Kidney epithelial cell (primary cell): Measurements from ENCODE around the gene LDHAL6B. TPM values are rescaled to one million over a fixed set of nuclear protein-coding genes. Genes with fewer than 3 reads are reported as not detected.

Source experiments
- DNase-seq: peaks from one replicate; pipeline ENCODE4 v3.0.0-alpha.2; 2010; ENCODE audit warnings: low read depth
- H3K27me3 ChIP-seq: 2 replicates; pipeline ENCODE4 v1.6.0; 2011; ENCODE audit warnings: low read length; ENCODE audit not compliant: control insufficient read depth, insufficient read depth
- H3K36me3 ChIP-seq: 2 replicates; pipeline ENCODE4 v1.5.1; 2011; ENCODE audit warnings: low read length; ENCODE audit not compliant: control insufficient read depth, insufficient read depth
- H3K4me3 ChIP-seq: 2 replicates; pipeline ENCODE4 v1.5.1; 2011; ENCODE audit warnings: low read depth, mild to moderate bottlenecking, control low read depth, low read length
- total RNA-seq: library from RNA; depleted of rRNA; stranded (reverse); fragments of >200 nt; gene quantifications from 2 replicates; pipeline ENCODE4 v1.2.3, GENCODE V29; 2015
- TF ChIP-seq, protein P1 (sequence below): IDR thresholded peaks from 2 replicates; pipeline ENCODE4 v1.5.1; 2011; ENCODE audit warnings: mild to moderate bottlenecking, moderate library complexity, low read length, control low read depth, inconsistent platforms; ENCODE audit not compliant: insufficient read depth, poor library complexity, severe bottlenecking

The LDHAL6B gene
- total RNA-seq, 1 donor from 2014 or later = not detected

DNA sequence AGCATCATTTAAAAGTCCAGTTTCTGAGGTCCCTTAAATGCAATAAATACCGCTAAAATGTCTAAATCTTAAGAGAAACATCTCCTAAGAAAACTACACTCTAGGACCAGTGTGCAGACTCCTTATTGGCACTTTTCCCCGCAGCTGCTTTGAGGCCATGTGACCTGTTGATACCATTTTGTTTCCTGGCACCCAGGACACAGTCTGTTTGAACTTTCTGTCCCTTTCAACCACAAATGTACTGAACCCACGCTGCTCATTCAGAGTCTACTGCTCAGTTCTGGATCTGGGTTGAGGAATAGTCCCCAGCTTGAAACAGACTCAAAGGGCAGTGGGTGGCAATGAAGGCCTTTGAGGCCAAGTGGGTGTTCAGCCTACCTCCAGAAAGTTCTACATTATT, 17.1 kb downstream of the LDHAL6B start:
- Histone ChIP-seq H3K27me3 (no peaks in the 10 kb centered on the region), H3K4me3 (no peak overlapping the region), H3K36me3 (no peaks in the 10 kb centered on the region)
- TF ChIP-seq, protein P1, sequence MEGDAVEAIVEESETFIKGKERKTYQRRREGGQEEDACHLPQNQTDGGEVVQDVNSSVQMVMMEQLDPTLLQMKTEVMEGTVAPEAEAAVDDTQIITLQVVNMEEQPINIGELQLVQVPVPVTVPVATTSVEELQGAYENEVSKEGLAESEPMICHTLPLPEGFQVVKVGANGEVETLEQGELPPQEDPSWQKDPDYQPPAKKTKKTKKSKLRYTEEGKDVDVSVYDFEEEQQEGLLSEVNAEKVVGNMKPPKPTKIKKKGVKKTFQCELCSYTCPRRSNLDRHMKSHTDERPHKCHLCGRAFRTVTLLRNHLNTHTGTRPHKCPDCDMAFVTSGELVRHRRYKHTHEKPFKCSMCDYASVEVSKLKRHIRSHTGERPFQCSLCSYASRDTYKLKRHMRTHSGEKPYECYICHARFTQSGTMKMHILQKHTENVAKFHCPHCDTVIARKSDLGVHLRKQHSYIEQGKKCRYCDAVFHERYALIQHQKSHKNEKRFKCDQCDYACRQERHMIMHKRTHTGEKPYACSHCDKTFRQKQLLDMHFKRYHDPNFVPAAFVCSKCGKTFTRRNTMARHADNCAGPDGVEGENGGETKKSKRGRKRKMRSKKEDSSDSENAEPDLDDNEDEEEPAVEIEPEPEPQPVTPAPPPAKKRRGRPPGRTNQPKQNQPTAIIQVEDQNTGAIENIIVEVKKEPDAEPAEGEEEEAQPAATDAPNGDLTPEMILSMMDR = no peak
- no peak for DNase-seq

- no peaks in the 10 kb centered on the region for H3K36me3 ChIP-seq
- DNase-seq = no peak
- TF ChIP-seq, protein P1 = no peak
These were observed 17.8 kb downstream of the LDHAL6B start for GRCh38 chr15:59224474-59224873.

DNA sequence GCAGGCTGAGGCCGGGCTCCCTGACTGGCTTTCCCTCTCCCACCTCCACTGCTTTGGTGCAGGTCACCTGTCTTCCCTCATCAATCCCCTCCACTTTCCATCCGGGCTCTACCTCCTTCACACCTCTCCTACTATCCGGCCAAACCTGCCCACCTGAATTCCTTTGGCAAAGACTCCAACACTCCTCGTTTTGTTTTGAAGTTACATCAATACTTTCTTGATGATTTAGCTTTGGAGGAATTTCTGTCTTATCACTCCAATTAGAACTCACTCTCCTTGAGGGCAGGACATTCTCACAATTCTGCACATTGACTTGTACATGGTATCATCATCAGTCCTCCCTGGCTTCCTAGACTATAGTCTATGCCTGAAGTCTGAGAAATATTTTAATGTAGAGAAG, 20.4 kb downstream of the LDHAL6B start:
- DNase-seq = no peak
- Histone ChIP-seq H3K27me3 (no peaks in the 10 kb centered on the region), H3K36me3 (no peaks in the 10 kb centered on the region), H3K4me3 (no peak overlapping the region)
- TF ChIP-seq, protein P1 = no peak

More at GRCh38 chr15:59224474-59224873, 17.8 kb downstream of the LDHAL6B start:
- Histone ChIP-seq H3K4me3 (no peak overlapping the region), H3K27me3 (no peaks in the 10 kb centered on the region)

DNA sequence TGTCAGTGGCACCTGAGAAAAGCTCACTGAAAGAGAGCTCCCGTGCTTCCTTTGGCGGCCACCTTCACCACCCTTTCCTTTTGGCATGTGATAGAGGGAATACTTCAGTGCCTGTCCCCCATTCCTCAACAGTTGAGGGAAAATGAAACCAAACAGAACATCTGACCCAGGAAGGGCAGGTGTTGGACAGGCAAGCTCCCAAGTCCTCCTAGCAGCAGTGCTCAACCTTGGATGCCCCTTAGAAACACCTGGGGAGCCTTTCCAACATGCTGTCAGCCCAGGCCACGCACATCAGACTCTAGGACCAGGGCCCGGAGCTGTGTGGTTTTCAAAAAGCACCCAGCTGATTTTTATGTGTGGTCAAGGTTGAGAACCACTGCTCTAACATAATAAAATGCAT, 22.4 kb downstream of the LDHAL6B start:
- H3K27me3 ChIP-seq = no peaks in the 10 kb centered on the region
- no peak for DNase-seq
- H3K36me3 ChIP-seq = no peaks in the 10 kb centered on the region
- no peak overlapping the region for H3K4me3 ChIP-seq
- TF ChIP-seq, protein P1 = no peak

GRCh38 chr15:59229453-59229852, 22.8 kb downstream of the LDHAL6B start:
- TF ChIP-seq, protein P1 = no peak
- Histone ChIP-seq H3K36me3 (no peaks in the 10 kb centered on the region), H3K4me3 (no peak overlapping the region), H3K27me3 (no peaks in the 10 kb centered on the region)
- no peak for DNase-seq

GRCh38 chr15:59230531-59231055, 23.9 kb downstream of the LDHAL6B start:
- no peaks in the 10 kb centered on the region for H3K27me3 ChIP-seq
- no peaks in the 10 kb centered on the region for H3K36me3 ChIP-seq

More at GRCh38 chr15:59230531-59231055, 23.9 kb downstream of the LDHAL6B start:
- TF ChIP-seq, protein P1 = no peak
- H3K4me3 ChIP-seq = no peak overlapping the region
- no peak for DNase-seq
